HT1080 (cell line): ENCODE results near the gene MYCL. TPM values are rescaled to one million over a fixed set of nuclear protein-coding genes. Genes with fewer than 3 reads are reported as not detected.
"Not testable (repeated sequence)": the region's sequence is repeated elsewhere in the genome, so short reads cannot be mapped to it uniquely, and the experiment has no call there.

Source experiments
- DNase-seq: peaks from one replicate; pipeline ENCODE4 v3.0.0-alpha.2; 2015; ENCODE audit warnings: low read depth
- total RNA-seq: library from RNA; depleted of rRNA; stranded (reverse); fragments of >200 nt; shearing (Covaris generic); gene quantifications from 2 replicates; pipeline ENCODE4 v1.2.3, GENCODE V29; 2014

Gene MYCL
- total RNA-seq, 1 experiment from 2014 or later: 5.6 TPM

DNA sequence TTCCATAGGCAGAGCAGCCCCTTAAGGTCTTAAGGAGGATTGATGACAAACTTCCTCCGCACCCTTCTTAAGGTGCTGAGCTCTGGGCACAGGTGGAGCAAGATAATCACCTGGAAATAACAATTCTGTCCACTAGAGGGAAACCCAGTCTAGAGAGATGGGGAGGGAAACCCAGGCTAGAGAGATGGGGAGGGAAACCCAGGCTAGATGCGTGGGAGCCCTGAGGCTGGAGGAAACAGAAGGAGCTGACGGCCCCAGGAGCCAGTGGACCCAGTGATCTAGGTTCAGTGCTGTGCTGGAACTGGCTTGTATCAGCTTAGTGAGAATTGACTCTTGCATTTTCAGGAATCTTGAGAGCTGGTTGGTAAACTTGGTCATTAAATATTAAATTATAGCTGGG is 17.8 kb upstream of the MYCL start:
- peak; percentile 60 for DNase-seq

DNA sequence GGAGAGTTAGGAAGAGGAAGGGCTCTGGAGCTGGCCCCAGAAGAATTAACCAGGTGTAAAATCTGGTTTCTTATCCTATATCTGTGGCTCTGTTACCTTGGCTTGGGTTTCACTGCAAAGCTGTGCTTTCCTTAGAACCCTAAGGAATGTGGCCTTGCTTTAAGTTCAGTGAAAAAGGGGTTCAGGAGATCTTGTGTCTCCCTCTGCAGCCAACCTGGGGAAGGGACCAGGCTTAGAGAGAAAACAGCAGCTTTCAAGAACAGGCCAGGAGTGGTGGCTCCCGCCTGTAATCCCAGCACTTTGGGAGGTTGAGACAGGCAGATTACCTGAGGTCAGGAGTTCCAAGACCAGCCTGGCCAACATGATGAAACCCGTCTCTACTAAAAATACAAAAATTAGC is 16.1 kb upstream of the MYCL start:
- DNase-seq: no peak

DNA sequence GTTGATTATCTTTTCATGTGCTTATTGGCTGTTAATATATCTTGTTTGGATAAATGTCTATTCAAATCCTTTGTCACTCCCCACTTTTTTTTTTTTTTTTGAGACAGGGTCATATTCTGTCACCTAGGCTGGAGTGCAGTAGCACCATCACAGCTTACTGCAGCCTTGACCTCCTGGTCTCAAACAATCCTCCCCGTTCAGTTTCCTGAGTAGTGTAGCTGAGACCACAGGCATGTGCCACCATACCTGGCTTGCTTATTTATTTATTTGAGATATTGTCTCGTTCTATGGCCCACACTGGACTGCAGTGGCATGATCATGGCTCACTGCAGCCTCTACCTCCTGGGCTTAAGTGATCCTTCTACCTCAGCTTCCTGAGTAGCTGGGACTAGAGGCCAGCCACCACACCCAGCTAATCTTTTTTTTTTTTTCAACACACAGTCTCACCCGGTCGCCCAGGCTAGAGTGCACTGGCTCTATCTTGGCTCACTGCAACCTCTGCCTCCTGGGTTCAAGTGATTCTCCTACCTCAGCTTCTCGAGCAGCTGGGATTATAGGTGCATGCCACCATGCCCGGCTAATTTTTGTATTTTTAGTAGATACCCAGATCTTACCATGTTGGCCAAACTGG is 13.9 kb upstream of the MYCL start:
- no peak for DNase-seq

DNA sequence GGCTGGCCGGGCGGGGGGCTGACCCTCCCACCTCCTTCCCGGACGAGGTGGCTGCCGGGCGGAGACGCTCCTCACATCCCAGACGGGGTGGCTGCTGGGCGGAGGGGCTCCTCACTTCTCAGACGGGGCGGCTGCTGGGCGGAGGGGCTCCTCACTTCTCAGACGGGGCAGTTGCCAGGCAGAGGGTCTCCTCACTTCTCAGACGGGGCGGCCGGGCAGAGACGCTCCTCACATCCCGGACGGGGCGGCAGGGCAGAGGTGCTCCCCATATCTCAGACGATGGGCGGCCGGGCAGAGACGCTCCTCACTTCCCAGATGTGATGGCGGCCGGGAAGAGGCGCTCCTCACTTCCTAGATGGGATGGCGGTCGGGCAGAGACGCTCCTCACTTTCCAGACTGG is 11.4 kb upstream of the MYCL start:
- DNase-seq: not testable (repeated sequence)

DNA sequence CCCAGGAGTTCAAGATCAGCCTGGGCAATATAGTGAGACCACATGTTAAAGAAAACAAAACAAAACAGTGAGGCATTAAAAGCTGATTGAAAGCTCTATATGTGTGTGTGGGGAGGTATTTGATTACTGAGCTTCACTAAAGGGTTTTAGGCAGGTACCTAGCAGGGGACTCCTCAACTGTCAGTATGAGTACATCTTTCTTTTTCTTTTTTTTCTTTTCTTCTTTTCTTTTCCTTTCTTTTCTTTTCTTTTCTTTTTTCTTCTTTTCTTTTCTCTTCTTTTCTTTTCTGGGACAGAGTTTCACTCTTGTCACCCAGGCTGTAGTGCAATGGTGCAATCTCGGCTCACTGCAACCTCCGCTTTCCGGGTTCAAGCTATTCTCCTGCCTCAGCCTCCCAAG is 8.5 kb upstream of the MYCL start:
- DNase-seq: no peak

DNA sequence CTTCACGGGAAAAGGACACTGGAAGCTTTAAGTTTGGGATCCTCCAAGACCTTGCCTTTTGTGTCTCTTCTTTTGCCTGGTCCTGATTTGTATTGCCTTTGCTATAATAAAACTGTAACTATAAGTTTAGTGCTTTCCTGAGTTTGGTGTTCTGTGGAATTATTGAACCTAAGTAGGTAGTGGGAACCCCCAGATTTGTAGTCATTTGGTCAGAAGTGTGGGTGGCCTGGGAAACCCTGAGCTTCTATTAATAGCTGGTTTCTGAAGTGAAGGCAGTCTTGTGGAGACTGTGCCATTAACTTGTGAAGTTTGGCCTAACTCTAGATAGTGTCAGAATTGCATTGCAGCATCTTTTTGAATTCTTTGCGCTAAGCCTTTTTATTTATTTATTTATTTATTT is 6.8 kb upstream of the MYCL start:
- no peak for DNase-seq

DNA sequence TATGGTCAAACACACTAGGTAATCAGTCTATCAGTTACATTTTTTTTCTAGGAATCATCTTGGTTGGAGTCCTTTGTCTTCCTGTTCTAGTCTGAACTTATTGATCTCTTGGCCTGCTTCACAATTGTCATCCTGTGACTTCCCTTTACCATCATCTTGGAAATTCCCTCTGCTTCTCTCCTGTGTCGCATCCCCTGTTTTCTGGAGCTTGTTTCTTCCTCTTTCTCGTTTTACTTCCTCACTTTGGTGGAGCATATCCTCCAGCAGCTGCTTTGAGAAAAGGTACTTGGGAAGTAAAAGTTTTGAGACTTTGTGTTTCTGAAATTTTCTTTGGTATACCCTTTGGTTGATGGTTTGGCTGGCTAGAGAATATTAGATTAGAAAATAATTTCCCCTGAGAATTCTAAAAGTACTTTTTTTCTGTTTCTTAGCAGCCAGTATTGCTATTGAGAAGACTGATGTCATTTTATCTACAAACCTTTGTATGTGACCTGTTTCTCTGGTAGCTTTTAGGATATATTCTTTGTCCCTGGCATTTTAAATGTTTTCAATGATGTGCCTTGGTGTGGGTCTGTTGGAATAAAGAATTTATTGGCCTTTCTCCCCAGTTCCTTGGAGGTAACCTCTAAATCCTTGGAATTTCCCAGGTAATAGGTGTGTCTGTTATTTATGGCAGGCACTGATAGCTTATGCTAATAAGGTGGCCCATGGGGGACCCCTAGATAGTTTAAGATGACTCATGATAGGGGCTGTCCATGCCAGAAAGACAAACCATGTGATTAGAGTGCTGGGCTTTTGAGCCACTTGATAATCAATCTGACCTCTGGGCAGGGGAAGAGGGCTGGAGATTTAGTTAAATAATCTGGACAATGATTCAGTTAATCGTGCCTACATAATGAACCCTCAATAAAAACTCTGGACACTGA is 6.1 kb upstream of the MYCL start:
- DNase-seq: no peak

DNA sequence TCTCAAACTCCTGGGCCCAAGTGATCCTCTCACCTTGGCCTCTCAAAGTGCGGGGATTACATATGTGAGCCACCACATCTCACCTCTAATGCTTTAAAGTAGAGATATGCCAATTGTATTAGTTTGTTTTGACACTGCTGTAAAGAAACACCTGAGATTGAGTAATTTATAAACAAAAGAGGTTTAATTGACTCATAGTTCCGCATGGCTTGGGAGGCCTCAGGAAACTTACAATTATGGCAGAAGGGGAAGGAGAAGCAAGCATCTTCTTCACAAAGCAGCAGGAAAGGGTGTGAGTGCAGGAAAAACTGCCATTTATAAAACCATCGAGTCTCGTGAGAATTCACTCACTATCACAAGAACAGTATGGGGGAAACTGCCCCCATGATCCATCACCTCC is 3.5 kb upstream of the MYCL start:
- no peak for DNase-seq

DNA sequence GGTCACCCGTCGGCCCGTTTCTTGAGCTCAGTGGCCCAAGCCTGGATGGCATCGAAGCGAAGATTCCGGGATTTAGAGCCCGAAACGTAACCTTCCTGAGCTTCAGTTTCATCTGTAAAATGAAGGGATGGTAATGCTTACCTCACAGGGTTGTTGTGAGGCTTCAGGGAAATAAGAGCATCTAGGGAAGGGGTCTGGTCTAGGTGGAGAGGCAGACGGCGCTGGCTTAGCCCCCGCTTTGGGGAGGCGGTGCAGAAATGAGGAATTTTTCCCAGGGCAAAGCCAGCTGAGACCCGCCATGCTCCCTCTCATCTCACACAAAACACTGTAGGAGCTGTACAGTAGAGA is 717 bp upstream of the MYCL start:
- DNase-seq: no peak

DNA sequence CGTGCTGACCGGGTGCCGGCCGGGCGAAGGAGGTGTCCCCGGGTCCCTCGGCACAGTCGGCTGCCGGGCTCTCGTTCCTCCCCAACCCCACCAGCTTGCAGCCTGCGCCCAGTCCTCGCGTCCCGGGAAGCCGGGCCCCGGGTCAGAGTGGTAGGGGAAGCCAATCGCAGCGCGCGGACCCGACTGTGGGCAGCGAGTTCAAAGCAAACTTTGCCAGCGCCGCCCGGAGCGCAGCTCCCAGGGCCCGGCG is 328 bp downstream of the MYCL start:
- no peak for DNase-seq

DNA sequence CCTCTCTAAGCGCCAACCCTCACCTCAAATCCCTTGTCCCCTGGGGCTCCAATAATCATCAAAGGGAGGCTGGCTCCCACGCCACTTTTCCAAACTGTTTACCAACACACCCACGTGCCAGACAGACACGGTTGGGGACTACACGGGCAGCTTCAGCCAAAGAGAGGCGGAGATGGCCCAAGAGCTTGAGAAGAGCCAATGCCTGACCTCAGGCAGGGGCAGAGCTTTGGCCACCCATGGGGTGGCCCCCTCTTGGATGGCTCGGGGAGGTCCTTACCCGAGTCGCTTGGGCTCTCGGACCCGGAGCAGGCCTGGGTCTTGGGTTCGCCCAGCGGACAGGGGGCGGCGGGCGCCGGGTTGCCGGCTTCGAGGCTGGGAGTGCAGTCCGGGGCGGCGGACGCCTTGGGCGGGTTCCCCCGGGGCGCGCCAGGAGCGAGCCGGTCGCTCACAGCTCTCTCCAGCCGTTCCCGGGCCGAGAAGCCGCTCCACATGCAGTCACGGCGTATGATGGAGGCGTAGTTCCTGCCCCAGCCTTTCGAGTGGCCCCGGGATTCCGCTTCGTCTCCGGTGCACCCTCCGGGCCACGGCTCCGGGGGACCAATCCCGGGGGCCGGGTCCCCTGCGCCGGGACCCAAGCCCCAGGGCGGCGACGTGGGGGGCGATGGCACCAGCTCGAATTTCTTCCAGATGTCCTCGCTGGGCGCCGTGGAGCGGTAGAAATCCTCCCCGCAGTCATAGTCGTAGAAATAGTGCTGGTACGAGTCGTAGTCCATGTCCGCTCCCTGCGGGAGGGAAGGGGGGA is 854 bp downstream of the MYCL start:
- DNase-seq: no peak

DNA sequence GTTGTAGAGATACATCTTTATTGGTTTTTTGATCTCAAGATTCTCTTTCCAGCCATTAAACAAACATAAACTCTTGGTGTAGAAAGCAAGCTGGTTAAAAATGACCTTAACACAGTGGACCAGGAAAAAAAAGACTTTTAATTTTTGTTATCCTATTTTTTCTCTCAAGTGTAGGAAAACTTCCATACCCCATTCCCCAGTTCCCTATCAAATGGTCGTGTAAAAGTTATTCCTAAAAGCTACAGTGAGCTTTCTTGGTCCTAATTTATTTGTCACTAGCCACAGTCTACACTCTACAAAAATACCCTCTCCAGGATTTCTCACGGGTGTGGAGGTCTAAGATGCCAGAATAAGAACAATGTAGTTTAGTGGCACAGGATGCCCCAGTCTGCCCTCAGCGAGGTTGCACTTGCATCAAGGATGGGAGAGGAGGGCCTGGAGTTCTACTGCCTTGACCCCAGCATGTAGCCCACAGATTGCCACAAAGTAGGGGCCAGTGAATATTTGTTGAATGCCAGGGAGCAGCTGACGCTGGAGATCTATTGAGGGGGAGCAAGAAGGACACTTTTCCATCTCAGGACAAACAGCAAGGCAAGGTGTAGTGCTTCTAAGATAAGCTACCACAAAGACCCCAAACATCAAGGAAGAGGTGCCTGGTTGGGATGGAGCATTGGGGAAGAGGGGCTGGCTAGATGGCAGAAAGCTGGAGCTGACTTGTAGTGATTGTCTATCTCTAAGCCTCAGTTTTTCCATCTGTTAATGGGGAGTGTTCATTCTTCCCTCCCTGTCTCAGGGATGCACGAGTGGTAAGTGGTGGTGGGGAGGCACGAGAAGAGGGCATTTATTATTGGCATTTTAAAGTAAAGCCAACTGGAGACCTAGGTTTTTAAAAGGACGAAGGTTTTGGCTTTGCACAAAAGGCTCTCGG is 1.8 kb downstream of the MYCL start:
- DNase-seq: no peak

DNA sequence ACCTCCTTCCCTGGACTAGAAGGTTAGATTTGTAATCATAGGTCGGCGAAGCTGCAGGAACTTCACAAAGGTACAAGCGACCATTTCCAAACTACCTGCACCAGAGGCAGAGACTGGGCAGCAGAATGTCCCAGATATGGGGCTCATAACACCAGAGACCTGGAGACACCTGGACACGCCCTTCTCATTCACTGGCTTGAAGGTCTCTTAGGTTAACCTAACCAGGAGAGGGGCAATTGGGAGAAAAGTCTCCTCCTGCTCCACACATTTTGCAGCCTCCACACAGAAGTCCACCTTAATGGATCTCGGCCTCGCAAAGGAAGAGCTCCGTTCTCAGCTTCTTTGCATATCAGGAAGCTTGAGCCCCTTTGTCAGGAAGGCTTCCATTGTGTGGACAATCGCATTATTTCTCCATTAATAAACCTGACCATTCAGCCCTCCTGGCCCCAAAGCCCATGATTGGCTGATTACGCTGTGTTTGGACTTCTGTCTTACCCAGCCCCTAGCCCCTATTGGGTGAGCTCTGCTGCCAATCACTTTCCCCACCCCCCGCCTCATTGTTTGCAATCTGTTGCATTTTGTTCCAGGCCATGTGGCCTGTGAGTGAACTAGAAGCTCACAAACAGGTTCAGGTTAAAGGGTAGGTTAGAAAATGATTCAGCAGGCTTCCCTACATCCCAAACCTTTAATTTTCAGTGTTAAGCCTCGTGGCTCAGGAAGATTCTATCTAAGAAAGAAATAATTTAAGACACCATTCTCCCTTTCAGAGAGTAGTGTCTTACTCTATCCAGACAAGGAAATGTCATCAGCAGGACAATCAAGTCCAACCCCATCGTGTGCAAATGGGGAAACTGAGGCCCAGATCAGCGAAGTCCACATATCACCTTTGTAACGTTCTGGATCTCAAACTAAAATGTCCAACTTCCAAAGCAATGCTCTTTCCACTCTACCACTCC is 2.8 kb downstream of the MYCL start:
- DNase-seq: no peak

DNA sequence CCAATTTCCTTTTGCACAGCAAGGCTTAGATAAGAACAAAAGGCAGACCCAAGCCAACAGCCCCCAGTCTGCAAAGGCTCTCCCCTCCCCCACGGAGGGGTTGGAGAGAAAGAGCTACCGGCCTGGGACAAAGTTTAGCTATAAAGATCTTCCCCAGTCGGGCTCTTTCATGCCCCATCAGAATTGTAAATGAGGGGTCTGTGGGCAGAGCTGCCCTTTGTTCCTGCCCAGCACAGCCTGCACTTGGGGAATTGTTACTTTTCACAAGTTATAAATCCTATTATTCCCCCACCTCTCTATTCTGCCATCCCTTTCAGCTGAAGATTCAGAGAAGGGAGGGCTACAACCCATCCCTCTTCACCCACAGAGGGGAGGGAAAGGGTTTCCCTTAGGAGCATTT is 3.5 kb downstream of the MYCL start:
- DNase-seq: no peak

DNA sequence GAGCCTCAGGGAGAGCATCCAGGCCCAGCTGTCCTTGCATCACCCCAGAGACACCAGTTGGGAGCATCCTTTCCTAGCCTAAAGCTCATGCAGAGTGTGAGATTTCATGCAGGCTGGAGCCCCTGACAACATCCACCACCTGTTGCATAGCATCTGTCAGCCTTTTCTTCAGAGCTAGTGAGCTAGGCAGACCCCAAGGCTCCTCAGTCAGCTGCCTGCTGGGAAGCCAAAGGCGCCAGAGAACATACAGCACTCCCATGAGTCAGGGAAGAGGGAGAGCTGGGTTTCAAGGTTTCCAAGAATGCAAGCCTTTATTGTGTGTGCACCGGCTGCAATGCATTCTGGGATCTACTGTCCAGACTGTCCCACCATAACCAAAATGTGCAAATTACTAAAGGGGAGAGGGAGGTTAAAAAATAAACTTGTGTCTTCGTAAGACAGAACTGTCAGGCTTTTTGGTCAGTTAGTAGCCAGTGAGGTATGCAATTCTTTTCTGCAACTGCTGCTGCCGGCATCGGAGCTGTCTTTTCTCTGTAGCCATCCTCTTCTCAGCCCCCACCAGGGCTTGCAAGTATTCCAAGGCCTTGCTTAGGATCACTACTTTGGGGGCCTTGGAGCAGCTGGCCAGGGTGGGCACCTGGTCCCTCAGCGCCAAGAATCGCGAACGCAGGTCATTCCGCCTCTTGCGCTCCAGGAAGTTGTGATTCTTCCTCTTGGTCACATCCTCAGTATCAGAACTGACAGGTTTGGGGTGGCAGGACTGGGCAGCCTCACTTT is 4.6 kb downstream of the MYCL start:
- peak; percentile 68 for DNase-seq

DNA sequence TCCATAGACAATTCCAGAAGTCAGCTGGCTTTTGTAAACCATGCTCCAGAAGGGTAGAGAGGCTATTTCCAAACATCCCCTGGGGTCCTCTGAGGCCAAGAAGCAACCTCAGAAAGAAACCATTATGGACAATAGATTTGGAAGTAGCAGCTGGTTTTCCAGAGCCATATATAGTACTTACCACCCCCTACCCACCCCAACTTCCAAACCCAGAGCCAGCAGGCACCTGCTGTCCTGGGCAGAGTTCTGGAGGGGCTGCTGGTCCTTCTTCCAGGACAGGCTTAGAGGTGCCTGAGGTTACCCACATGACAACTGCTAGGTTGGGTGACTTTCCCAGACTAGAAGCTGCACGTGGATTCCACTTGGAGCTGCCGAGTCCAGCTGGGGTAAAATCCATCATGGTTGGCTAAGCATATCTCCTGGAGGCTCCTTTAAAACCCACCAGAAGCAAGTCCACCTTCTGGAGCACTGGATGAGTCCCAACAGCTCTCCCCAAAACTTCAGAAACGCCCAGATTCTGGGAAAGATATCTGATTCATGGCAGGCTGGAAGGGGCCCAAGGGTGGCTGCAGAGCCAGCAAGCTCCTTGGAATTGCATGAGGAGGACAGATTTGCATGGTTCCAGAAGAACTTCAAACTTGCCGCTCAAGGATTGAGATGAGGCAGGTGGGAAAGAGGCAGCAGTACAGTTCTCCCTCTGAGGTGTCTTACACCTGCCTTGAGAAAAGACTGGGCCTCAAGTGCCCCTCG is 5.8 kb downstream of the MYCL start:
- DNase-seq: no peak

DNA sequence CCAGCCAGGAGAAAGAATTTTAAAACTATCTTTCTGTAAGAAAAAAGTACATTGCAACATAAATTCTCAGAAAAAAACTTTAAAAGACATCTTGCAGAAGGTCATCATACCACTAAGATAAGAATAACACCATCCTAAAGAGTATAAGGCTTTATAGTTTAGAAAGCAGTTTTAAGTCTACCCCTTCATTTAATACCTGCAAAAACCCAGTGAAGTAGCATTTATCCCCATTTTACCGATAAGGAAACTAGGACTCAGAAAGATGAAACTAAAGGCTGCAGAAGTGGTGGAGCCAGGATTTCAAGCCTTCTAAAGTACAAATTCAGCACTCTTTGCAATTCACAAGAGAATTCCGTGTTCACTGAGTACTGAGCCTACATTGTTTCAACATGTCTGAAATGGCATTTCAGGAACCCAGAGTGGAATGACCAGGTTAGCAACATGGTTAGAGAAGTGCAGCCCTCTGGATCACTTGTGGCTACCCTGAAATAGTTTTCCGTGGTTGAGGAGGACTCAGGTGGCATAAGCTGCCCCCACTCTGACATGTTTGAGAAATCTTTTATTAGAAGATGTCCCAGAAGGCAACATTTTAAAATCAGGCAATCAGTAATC is 6.7 kb downstream of the MYCL start:
- DNase-seq: no peak
